HFFc6 (cell line): ENCODE results near the gene TBC1D5. TPM values are rescaled to one million over a fixed set of nuclear protein-coding genes. Genes with fewer than 3 reads are reported as not detected.

Experiments used
- DNase-seq: peaks from one replicate; pipeline ENCODE4 v3.0.0-alpha.2; 2018
- H3K27ac Mint-ChIP-seq: 2 replicates; pipeline ENCODE4 v1.8.0; 2020; ENCODE audit warnings: mild to moderate bottlenecking, mixed read lengths
- H3K27me3 Mint-ChIP-seq: 2 replicates; pipeline ENCODE4 v1.8.0; 2021; ENCODE audit warnings: mild to moderate bottlenecking, moderate library complexity, mixed read lengths; ENCODE audit not compliant: insufficient read depth
- H3K36me3 Mint-ChIP-seq: 2 replicates; pipeline ENCODE4 v1.8.0; 2021; ENCODE audit warnings: low read depth, mixed read lengths
- H3K4me1 Mint-ChIP-seq: 2 replicates; pipeline ENCODE4 v1.8.0; 2020; ENCODE audit warnings: low read depth, mixed read lengths
- H3K4me3 Mint-ChIP-seq: 2 replicates; pipeline ENCODE4 v1.8.0; 2020; ENCODE audit warnings: mild to moderate bottlenecking, moderate library complexity, mixed read lengths
- H3K9me3 Mint-ChIP-seq: 2 replicates; pipeline ENCODE4 v1.8.0; 2020; ENCODE audit warnings: mild to moderate bottlenecking, mixed read lengths
- total RNA-seq, 6 experiments: library from RNA; stranded (reverse); fragmentation: NEBNext Ultra II Directional; extraction: Animal tissue kit (Norgen Biotek cat#: 25700); gene quantifications; 2 replicates in 1 of 6; 3 replicates in 5 of 6; pipeline ENCODE4 v1.2.3, GENCODE V29; 2021
- TF ChIP-seq, protein P1 (sequence below): fragments of 200-600 bp; sonication (generic); IDR thresholded peaks from 2 replicates; pipeline ENCODE4 v1.5.0; 2021; ENCODE audit warnings: antibody characterized with exemption, mild to moderate bottlenecking

The TBC1D5 gene
- total RNA-seq, 6 experiments from 2014 or later = 37.2 to 46.0 (median 40.1) TPM

DNA sequence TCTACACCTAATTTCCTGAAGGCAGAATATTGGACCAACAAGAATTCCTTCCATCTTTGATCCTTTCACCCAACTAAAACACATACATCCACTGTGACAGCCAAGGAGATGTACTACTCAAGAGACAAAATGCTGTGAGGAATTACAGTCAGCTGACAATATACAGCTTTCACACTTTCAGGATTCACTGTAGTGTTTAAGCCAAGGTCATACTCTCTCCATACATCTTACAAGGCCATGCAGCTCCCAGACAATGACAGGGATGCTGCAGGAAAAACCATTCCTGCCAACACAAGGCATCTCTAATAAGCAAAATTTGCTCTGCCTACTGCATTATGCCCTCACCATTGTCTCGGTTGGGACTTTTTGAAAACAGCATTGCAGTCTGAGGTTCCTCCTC lies 170.7 kb downstream of the TBC1D5 start:
- Mint-ChIP-seq H3K9me3 (no peaks in the 10 kb centered on the region), H3K4me1 (peaks cover 6% of the 10 kb centered on the region), H3K4me3 (no peak overlapping the region), H3K36me3 (no peaks in the 10 kb centered on the region), H3K27ac (no peak overlapping the region), H3K27me3 (no peaks in the 10 kb centered on the region)
- no peak for DNase-seq
- TF ChIP-seq, protein P1, sequence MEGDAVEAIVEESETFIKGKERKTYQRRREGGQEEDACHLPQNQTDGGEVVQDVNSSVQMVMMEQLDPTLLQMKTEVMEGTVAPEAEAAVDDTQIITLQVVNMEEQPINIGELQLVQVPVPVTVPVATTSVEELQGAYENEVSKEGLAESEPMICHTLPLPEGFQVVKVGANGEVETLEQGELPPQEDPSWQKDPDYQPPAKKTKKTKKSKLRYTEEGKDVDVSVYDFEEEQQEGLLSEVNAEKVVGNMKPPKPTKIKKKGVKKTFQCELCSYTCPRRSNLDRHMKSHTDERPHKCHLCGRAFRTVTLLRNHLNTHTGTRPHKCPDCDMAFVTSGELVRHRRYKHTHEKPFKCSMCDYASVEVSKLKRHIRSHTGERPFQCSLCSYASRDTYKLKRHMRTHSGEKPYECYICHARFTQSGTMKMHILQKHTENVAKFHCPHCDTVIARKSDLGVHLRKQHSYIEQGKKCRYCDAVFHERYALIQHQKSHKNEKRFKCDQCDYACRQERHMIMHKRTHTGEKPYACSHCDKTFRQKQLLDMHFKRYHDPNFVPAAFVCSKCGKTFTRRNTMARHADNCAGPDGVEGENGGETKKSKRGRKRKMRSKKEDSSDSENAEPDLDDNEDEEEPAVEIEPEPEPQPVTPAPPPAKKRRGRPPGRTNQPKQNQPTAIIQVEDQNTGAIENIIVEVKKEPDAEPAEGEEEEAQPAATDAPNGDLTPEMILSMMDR = no peak

- H3K27me3 Mint-ChIP-seq = no peaks in the 10 kb centered on the region
- no peak for DNase-seq
- H3K36me3 Mint-ChIP-seq = no peaks in the 10 kb centered on the region; the same call in 1 of the 2 replicates
- TF ChIP-seq, protein P1 = no peak
- no peak overlapping the region for H3K27ac Mint-ChIP-seq
- no peak overlapping the region for H3K4me3 Mint-ChIP-seq
- no peaks in the 10 kb centered on the region for H3K9me3 Mint-ChIP-seq
- no peaks in the 10 kb centered on the region for H3K4me1 Mint-ChIP-seq
These were observed 179.6 kb downstream of the TBC1D5 start for GRCh38 chr3:17562845-17563244.

GRCh38 chr3:17558565-17558964 lies 183.9 kb downstream of the TBC1D5 start:
- Mint-ChIP-seq H3K27ac (no peak overlapping the region), H3K36me3 (no peaks in the 10 kb centered on the region; the same call in 1 of the 2 replicates), H3K4me3 (no peak overlapping the region), H3K27me3 (no peaks in the 10 kb centered on the region), H3K4me1 (no peaks in the 10 kb centered on the region), H3K9me3 (no peaks in the 10 kb centered on the region)
- TF ChIP-seq, protein P1 = no peak
- no peak for DNase-seq

GRCh38 chr3:17557749-17558463 lies 184.5 kb downstream of the TBC1D5 start:
- H3K27ac Mint-ChIP-seq = no peak overlapping the region
- no peak overlapping the region for H3K4me3 Mint-ChIP-seq
- H3K36me3 Mint-ChIP-seq = no peaks in the 10 kb centered on the region; the same call in 1 of the 2 replicates
- H3K4me1 Mint-ChIP-seq = no peaks in the 10 kb centered on the region
- no peaks in the 10 kb centered on the region for H3K27me3 Mint-ChIP-seq
- no peaks in the 10 kb centered on the region for H3K9me3 Mint-ChIP-seq
- no peak for DNase-seq
- TF ChIP-seq, protein P1 = no peak

DNA sequence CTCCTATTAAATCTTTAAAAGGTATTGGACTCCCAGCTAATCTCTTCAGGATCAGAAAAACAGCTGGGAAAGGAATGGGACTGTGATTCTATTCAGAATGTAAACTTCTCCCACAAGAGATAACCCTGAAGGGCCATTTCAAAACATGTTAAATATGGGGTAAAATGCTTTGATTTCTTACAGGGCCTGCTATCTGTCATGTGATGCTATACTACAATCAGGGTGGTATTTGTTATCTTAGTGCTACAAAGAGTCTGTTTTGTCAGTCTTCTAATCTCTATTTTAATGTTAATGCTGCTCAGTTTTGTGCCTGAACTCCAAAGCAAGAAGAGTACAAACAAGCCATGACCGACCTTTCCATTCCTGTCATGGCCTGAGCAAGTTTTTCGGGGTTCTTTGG lies 186.9 kb downstream of the TBC1D5 start:
- H3K4me1 Mint-ChIP-seq = peaks cover 11% of the 10 kb centered on the region
- DNase-seq = no peak
- H3K27me3 Mint-ChIP-seq = no peaks in the 10 kb centered on the region
- TF ChIP-seq, protein P1 = no peak
- H3K36me3 Mint-ChIP-seq = no peaks in the 10 kb centered on the region
- no peak overlapping the region for H3K27ac Mint-ChIP-seq
- H3K4me3 Mint-ChIP-seq = no peak overlapping the region
- no peaks in the 10 kb centered on the region for H3K9me3 Mint-ChIP-seq
